Measurements from ENCODE around the gene RAB11FIP5. TPM values are rescaled to one million over a fixed set of nuclear protein-coding genes. Genes with fewer than 3 reads are reported as not detected.
A peak's percentile ranks its signal among the peaks of the same experiment; 100 is the strongest.
"Not testable (repeated sequence)": the region's sequence is repeated elsewhere in the genome, so short reads cannot be mapped to it uniquely, and the experiment has no call there.

Gene RAB11FIP5
- total RNA-seq, 2 donors from 2014 or later: 13.1 to 19.4 TPM

- no peak for DNase-seq
- peak overlapping the region; percentile 89 for H3K27ac Mint-ChIP-seq
- no peak overlapping the region for H3K4me3 Mint-ChIP-seq
Measured at GRCh38 chr2:73105511-73105971, 7.2 kb downstream of the RAB11FIP5 start.

DNA sequence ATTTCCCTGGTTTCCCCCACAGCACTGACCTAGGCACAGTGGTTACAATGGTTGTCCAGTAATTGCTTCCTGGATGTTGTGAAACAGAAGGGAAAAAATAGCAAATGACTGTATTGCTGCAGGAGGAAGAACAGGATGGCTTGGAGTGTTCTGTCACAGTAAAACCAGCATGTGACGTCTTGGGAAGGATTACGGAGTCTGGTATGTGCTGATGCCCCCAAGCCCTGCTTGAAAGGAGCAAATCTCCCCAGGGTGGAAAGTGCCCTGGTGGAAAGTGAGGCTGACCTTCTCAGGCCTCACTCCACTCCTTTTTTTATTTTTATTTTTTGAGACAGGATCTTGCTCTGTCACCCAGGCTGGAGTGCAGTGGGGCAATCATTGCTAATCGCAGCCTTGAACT lies 7.8 kb downstream of the RAB11FIP5 start:
- Mint-ChIP-seq H3K4me3 (no peak overlapping the region), H3K27ac (peak overlapping the region; percentile 89), H3K4me1 (peaks cover 55% of the 10 kb centered on the region), H3K27me3 (no peaks in the 10 kb centered on the region), H3K36me3 (ENCODE audit: low read depth) (no peaks in the 10 kb centered on the region)
- ATAC-seq (no peak), DNase-seq (no peak)
- no peaks in the 10 kb centered on the region for H3K9me3 ChIP-seq (ENCODE audit: control insufficient read depth, low read length, poor library complexity, severe bottlenecking)

More at GRCh38 chr2:73105511-73105971, 7.2 kb downstream of the RAB11FIP5 start:
- no peaks in the 10 kb centered on the region for H3K9me3 ChIP-seq (ENCODE audit: control insufficient read depth, low read length, poor library complexity, severe bottlenecking)
- no peaks in the 10 kb centered on the region for H3K27me3 Mint-ChIP-seq
- H3K4me1 Mint-ChIP-seq: peaks cover 56% of the 10 kb centered on the region
- ATAC-seq: no peak
- H3K36me3 Mint-ChIP-seq (ENCODE audit: low read depth): no peaks in the 10 kb centered on the region

- Mint-ChIP-seq H3K36me3 (ENCODE audit: low read depth) (no peaks in the 10 kb centered on the region), H3K27ac (peak overlapping the region; percentile 89), H3K4me3 (peak overlapping the region; percentile 47), H3K4me1 (peaks cover 45% of the 10 kb centered on the region), H3K27me3 (no peaks in the 10 kb centered on the region)
- no peak for DNase-seq
- H3K9me3 ChIP-seq (ENCODE audit: control insufficient read depth, low read length, poor library complexity, severe bottlenecking): no peaks in the 10 kb centered on the region
- ATAC-seq: peak; percentile 35
Measured at GRCh38 chr2:73103018-73103542, 9.7 kb downstream of the RAB11FIP5 start.

DNA sequence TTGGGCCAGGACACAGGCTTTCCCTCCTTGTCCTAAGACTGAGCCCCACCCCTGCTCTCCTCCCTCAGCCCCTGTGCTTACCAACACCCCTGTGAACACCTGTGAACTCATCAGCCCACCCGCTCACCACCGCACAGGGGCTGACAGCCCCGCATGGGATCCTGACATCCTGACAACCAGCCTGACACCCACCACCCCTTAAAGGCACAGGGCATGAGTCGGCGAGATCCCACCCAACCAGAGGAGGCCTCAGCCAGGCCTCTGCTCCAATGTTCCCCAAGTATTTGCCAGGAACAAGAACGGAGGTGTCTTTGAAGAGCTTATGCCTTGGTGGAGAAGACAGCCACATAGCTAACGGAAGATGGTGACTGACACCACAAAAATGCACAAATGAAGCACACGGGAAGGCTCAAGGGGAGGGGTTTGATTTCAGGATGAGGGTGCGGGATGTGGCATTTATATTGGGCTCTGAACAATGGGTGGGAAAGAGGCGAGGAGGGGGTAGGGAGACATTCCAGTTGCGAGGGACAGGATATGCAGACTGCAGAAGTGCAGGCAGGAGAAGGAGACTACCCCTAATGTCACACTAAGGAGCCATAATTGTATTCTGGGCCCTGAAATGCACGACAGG lies 11.0 kb downstream of the RAB11FIP5 start:
- Mint-ChIP-seq H3K4me1 (peaks cover 42% of the 10 kb centered on the region), H3K36me3 (ENCODE audit: low read depth) (no peaks in the 10 kb centered on the region), H3K4me3 (peak overlapping the region; percentile 56), H3K27ac (peak overlapping the region; percentile 89), H3K27me3 (no peaks in the 10 kb centered on the region)
- DNase-seq: no peak
- no peak for ATAC-seq
- no peaks in the 10 kb centered on the region for H3K9me3 ChIP-seq (ENCODE audit: control insufficient read depth, low read length, poor library complexity, severe bottlenecking)

DNA sequence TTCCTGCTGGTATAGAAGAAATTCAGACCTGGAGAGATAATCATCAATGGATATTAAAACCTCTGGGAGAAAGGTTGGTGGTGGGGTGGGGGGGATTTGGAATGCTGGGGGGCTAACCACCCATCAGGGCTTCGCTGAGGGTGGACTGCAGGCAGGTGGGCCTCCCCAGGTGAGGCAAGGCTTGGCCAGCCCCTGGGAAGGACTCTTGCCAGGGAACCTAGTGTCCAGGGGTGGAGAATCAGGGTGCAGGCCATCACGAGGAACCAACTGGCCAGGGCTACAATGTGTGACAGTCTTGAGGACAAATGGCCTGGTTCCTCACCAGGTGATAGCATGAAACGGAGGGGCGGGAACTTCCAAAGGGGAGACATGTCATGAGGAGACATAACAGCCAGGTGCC lies 11.8 kb downstream of the RAB11FIP5 start:
- ATAC-seq (no peak), DNase-seq (no peak)
- H3K9me3 ChIP-seq (ENCODE audit: control insufficient read depth, low read length, poor library complexity, severe bottlenecking): no peaks in the 10 kb centered on the region
- no peaks in the 10 kb centered on the region for H3K27me3 Mint-ChIP-seq
- H3K36me3 Mint-ChIP-seq (ENCODE audit: low read depth): no peaks in the 10 kb centered on the region
- no peak overlapping the region for H3K4me3 Mint-ChIP-seq
- peaks cover 42% of the 10 kb centered on the region for H3K4me1 Mint-ChIP-seq
- no peak overlapping the region for H3K27ac Mint-ChIP-seq

DNA sequence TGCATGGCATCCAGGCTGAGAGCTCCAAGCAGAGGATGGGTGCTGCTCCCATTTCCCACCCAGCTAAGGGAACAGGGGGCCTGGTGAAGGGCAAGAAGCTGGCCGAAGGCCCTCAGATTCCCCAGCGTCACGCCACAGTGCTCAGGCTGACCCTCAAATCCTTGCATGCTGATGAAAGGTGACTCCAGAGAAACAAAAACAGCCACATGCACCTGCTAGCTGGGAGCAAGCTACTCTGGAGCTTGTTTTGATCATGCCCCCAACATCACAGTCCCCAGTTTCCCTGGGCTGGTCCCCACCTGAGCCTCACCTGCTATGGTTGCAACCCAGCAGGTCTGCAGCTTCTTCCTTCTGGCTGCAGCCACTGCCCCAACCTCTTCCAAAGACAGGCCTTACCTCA lies 13.3 kb downstream of the RAB11FIP5 start:
- ATAC-seq (no peak), DNase-seq (no peak)
- Mint-ChIP-seq H3K4me3 (peak overlapping the region; percentile 74), H3K4me1 (peaks cover 36% of the 10 kb centered on the region), H3K36me3 (ENCODE audit: low read depth) (no peaks in the 10 kb centered on the region), H3K27ac (peak overlapping the region; percentile 51), H3K27me3 (no peaks in the 10 kb centered on the region)
- H3K9me3 ChIP-seq (ENCODE audit: control insufficient read depth, low read length, poor library complexity, severe bottlenecking): no peaks in the 10 kb centered on the region

DNA sequence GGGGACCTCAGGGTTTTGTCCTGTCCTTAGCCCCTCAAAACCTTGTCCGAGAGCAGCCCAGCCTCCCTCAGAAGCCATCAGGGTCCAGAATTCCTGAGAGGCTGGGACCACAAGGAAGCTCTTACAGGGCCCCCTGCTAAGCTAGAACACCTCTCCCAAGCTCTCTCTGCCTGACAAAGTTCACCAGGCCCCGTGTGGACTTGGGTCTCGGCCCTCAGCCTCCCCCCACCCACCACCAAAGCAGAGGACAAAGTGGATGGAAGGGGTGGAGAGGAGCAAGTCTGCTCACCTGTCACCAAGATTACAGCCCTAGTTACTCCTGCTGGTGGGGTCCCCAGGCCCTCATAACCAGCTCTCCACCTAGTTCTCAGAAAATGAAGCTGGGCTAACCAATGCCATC lies 16.8 kb downstream of the RAB11FIP5 start:
- H3K4me3 Mint-ChIP-seq: no peak overlapping the region
- no peak overlapping the region for H3K27ac Mint-ChIP-seq
- no peaks in the 10 kb centered on the region for H3K27me3 Mint-ChIP-seq
- H3K9me3 ChIP-seq (ENCODE audit: control insufficient read depth, low read length, poor library complexity, severe bottlenecking): no peaks in the 10 kb centered on the region
- no peaks in the 10 kb centered on the region for H3K36me3 Mint-ChIP-seq (ENCODE audit: low read depth)
- no peak for ATAC-seq
- DNase-seq: no peak
- H3K4me1 Mint-ChIP-seq: peaks cover 34% of the 10 kb centered on the region

GRCh38 chr2:73093601-73094218 lies 19.0 kb downstream of the RAB11FIP5 start:
- not testable (repeated sequence) for H3K4me3 Mint-ChIP-seq; H3K27me3 Mint-ChIP-seq; ATAC-seq; DNase-seq; H3K36me3 Mint-ChIP-seq (ENCODE audit: low read depth); H3K9me3 ChIP-seq (ENCODE audit: control insufficient read depth, low read length, poor library complexity, severe bottlenecking)
- Mint-ChIP-seq H3K27ac (peak overlapping the region; percentile 27), H3K4me1 (peaks cover 35% of the 10 kb centered on the region)

DNA sequence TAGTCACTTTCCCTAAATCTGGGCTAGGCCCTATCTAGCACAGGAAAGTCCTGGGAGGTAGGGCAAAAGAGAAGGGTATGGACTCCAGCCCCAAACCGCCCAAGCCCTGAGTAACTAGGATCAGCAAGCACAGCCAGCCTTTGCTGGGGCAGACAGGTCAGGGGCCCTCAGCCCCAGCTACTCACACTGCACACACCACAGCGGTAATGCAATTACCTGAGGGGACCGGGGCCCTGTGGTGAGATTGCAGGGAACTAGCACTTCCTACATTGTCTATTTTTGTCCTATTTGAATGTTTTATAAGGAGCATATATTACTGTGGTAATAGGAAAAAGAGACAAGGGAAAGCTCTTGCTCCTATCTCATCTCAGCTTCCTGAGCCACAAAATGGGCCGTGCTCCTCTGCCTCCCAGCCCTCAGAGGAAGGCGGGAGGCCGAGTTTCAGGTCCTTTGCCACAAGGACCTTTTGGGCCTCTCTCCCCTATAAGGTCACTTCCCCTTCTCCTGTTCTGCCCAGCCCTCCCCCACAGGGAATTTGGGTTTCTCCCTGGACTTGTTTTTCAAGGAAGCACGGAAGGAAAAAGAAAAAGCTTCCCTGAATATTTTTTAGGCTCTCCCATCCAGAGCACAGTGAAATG lies 20.5 kb downstream of the RAB11FIP5 start:
- DNase-seq (no peak), ATAC-seq (no peak)
- H3K9me3 ChIP-seq (ENCODE audit: control insufficient read depth, low read length, poor library complexity, severe bottlenecking): no peaks in the 10 kb centered on the region
- H3K27me3 Mint-ChIP-seq: no peaks in the 10 kb centered on the region
- no peak overlapping the region for H3K4me3 Mint-ChIP-seq
- H3K36me3 Mint-ChIP-seq (ENCODE audit: low read depth): no peaks in the 10 kb centered on the region
- H3K27ac Mint-ChIP-seq: peak overlapping the region; percentile 11
- H3K4me1 Mint-ChIP-seq: peaks cover 26% of the 10 kb centered on the region

DNA sequence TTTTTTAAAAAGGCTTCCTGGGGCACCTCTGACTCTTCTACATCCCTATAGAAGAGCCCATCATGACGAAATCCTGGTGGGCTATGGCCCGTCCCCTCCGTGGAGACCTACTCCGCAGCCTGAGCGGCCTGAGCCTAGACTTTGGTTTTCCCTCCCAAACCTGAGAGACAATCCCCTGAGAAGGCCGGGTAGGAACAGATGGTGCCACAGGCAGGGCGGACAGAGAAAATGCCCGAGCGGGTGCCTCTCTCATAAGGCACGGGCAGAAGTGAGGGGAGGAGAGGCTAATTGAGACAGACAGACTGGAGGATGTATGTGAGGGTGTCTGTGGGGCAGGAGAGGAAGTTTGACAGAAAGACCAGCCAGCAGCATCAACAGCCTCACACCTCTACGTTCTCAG lies 21.1 kb downstream of the RAB11FIP5 start:
- no peaks in the 10 kb centered on the region for H3K27me3 Mint-ChIP-seq
- no peaks in the 10 kb centered on the region for H3K9me3 ChIP-seq (ENCODE audit: control insufficient read depth, low read length, poor library complexity, severe bottlenecking)
- no peak for ATAC-seq
- H3K4me3 Mint-ChIP-seq: no peak overlapping the region
- peak overlapping the region; percentile 11 for H3K27ac Mint-ChIP-seq
- no peak for DNase-seq
- H3K36me3 Mint-ChIP-seq (ENCODE audit: low read depth): no peaks in the 10 kb centered on the region
- peaks cover 23% of the 10 kb centered on the region for H3K4me1 Mint-ChIP-seq

DNA sequence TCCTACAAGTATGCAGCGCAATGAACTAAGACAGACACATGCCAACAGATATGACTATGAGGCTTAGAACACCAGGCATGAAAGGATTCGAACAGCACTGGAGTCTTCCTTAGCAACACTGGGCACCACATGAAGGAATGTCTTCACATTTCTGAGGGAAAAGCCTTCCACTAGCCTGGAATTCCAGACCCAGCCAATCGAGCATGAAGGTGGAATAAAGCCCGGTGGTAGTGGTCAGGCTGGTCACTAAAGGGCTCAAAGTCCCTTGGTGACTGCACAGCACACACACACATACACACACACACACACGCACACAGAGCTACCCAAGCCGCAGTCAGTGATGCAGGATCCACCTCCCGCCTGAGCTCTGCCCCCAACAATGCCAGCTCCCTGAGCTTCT lies 21.6 kb downstream of the RAB11FIP5 start:
- Mint-ChIP-seq H3K27me3 (no peaks in the 10 kb centered on the region), H3K27ac (no peak overlapping the region), H3K36me3 (ENCODE audit: low read depth) (no peaks in the 10 kb centered on the region), H3K4me3 (no peak overlapping the region), H3K4me1 (peaks cover 18% of the 10 kb centered on the region)
- ATAC-seq (no peak), DNase-seq (no peak)
- no peaks in the 10 kb centered on the region for H3K9me3 ChIP-seq (ENCODE audit: control insufficient read depth, low read length, poor library complexity, severe bottlenecking)

DNA sequence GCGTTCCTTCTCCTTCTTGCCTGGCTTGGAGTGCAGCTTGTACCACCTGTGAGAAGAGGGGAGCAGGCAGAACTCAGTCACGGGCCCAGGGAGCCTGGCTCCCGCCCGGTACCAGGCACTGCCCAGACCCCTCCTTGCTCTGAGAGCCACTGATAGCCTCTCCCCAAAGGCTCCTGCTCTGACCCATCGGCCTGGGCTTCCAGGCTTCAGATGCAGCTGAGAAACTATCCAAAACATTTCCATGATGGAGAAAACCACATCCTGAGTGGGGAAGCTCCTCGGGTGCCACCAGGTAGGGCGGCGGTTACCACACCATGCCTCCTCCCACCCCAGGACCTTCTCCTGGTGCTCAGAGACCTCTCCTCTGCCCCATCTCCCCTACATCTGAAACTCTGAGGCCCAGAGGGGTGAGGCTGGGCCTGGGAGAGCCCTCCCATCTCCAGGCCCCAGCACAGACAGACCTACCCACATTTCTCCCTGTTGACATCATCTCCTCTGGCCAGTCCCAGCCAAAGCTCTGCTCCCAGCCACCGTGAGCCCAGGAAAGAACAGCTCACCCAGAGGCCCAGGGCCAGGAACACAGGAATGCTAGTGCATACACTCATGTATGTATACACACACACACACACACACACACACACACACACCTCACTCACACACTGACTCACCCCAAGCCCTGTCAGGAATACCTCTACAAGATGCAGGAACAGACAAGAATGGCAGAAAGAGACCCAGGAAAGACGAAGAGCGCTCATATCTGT lies 23.3 kb downstream of the RAB11FIP5 start:
- no peaks in the 10 kb centered on the region for H3K36me3 Mint-ChIP-seq (ENCODE audit: low read depth)
- peak overlapping the region; percentile 19 for H3K27ac Mint-ChIP-seq
- H3K4me1 Mint-ChIP-seq: peaks cover 24% of the 10 kb centered on the region
- no peaks in the 10 kb centered on the region for H3K9me3 ChIP-seq (ENCODE audit: control insufficient read depth, low read length, poor library complexity, severe bottlenecking)
- ATAC-seq (no peak), DNase-seq (no peak)
- H3K4me3 Mint-ChIP-seq: no peak overlapping the region
- no peaks in the 10 kb centered on the region for H3K27me3 Mint-ChIP-seq

DNA sequence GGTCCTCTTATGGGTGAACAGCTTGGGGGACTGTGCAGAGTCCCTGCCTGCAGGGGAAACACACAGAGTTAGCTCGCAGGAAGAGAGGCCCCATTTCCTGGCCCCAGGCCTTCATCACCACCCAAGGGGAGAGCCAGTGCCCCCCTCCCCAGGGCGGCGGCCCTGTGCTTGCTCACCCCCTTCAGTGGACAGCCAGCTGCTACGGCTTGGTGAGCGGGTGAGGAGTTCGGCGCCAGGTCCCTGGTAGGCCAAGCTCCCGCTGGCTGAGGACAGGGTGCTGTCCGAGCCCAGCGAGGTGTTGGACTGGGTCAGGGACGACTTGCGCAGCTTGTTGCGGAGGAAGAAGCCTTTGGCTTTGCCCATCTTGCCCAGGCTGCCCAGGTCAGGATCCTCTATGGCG lies 24.0 kb downstream of the RAB11FIP5 start:
- ATAC-seq: no peak
- no peaks in the 10 kb centered on the region for H3K27me3 Mint-ChIP-seq
- no peaks in the 10 kb centered on the region for H3K9me3 ChIP-seq (ENCODE audit: control insufficient read depth, low read length, poor library complexity, severe bottlenecking)
- H3K27ac Mint-ChIP-seq: no peak overlapping the region
- H3K36me3 Mint-ChIP-seq (ENCODE audit: low read depth): no peaks in the 10 kb centered on the region
- no peak for DNase-seq
- H3K4me1 Mint-ChIP-seq: peaks cover 21% of the 10 kb centered on the region
- H3K4me3 Mint-ChIP-seq: no peak overlapping the region

Data from T-helper 17 cell (primary cell).